ENCODE measurements around the gene TLR7.

TLR7 gene

GRCh38 chrX:12930150-12930549 is 63.3 kb downstream of the TLR7 start:
- no peak for TF ChIP-seq SPI1 (IDR thresholded peaks at IDR 0.05; ENCODE audit: borderline replicate concordance, low read depth)
- TF ChIP-seq, protein P1, sequence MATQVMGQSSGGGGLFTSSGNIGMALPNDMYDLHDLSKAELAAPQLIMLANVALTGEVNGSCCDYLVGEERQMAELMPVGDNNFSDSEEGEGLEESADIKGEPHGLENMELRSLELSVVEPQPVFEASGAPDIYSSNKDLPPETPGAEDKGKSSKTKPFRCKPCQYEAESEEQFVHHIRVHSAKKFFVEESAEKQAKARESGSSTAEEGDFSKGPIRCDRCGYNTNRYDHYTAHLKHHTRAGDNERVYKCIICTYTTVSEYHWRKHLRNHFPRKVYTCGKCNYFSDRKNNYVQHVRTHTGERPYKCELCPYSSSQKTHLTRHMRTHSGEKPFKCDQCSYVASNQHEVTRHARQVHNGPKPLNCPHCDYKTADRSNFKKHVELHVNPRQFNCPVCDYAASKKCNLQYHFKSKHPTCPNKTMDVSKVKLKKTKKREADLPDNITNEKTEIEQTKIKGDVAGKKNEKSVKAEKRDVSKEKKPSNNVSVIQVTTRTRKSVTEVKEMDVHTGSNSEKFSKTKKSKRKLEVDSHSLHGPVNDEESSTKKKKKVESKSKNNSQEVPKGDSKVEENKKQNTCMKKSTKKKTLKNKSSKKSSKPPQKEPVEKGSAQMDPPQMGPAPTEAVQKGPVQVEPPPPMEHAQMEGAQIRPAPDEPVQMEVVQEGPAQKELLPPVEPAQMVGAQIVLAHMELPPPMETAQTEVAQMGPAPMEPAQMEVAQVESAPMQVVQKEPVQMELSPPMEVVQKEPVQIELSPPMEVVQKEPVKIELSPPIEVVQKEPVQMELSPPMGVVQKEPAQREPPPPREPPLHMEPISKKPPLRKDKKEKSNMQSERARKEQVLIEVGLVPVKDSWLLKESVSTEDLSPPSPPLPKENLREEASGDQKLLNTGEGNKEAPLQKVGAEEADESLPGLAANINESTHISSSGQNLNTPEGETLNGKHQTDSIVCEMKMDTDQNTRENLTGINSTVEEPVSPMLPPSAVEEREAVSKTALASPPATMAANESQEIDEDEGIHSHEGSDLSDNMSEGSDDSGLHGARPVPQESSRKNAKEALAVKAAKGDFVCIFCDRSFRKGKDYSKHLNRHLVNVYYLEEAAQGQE (IDR thresholded peaks at IDR 0.05; ENCODE audit: insufficient replicate concordance, low read depth), result no peak
- no peak for TF ChIP-seq GABPA (IDR thresholded peaks at IDR 0.05; ENCODE audit: low read depth)
- no peak for TF ChIP-seq POLR2AphosphoS5 (IDR thresholded peaks at IDR 0.05; ENCODE audit: low read depth)
- TF ChIP-seq, protein P2, sequence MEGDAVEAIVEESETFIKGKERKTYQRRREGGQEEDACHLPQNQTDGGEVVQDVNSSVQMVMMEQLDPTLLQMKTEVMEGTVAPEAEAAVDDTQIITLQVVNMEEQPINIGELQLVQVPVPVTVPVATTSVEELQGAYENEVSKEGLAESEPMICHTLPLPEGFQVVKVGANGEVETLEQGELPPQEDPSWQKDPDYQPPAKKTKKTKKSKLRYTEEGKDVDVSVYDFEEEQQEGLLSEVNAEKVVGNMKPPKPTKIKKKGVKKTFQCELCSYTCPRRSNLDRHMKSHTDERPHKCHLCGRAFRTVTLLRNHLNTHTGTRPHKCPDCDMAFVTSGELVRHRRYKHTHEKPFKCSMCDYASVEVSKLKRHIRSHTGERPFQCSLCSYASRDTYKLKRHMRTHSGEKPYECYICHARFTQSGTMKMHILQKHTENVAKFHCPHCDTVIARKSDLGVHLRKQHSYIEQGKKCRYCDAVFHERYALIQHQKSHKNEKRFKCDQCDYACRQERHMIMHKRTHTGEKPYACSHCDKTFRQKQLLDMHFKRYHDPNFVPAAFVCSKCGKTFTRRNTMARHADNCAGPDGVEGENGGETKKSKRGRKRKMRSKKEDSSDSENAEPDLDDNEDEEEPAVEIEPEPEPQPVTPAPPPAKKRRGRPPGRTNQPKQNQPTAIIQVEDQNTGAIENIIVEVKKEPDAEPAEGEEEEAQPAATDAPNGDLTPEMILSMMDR (IDR thresholded peaks at IDR 0.05; ENCODE audit: insufficient read depth, low read length), result no peak
- Histone ChIP-seq H3K27ac (replicated peaks) (no peak overlapping the region), H3K27me3 (ENCODE audit: insufficient read depth, poor library complexity, severe bottlenecking) (no peaks in the 10 kb centered on the region), H3K4me3 (replicated peaks; ENCODE audit: insufficient read depth, low read length) (no peak overlapping the region)
- no peak for DNase-seq (ENCODE audit: low read depth in 1 of 2, low spot score in 1 of 2)

- TF ChIP-seq POLR2AphosphoS5 (IDR thresholded peaks at IDR 0.05; ENCODE audit: low read depth), result no peak
- no peak for TF ChIP-seq GABPA (IDR thresholded peaks at IDR 0.05; ENCODE audit: low read depth)
- TF ChIP-seq SPI1 (IDR thresholded peaks at IDR 0.05; ENCODE audit: borderline replicate concordance, low read depth), result no peak
- TF ChIP-seq, protein P1 (IDR thresholded peaks at IDR 0.05; ENCODE audit: insufficient replicate concordance, low read depth), result no peak
- TF ChIP-seq, protein P2 (IDR thresholded peaks at IDR 0.05; ENCODE audit: insufficient read depth, low read length), result no peak
- Histone ChIP-seq H3K27me3 (ENCODE audit: insufficient read depth, poor library complexity, severe bottlenecking) (no peaks in the 10 kb centered on the region), H3K4me3 (replicated peaks; ENCODE audit: insufficient read depth, low read length) (no peak overlapping the region), H3K27ac (replicated peaks) (no peak overlapping the region)
- DNase-seq (ENCODE audit: low read depth in 1 of 2, low spot score in 1 of 2), result no peak
Measured at GRCh38 chrX:12932244-12932643, 65.4 kb downstream of the TLR7 start.

DNA sequence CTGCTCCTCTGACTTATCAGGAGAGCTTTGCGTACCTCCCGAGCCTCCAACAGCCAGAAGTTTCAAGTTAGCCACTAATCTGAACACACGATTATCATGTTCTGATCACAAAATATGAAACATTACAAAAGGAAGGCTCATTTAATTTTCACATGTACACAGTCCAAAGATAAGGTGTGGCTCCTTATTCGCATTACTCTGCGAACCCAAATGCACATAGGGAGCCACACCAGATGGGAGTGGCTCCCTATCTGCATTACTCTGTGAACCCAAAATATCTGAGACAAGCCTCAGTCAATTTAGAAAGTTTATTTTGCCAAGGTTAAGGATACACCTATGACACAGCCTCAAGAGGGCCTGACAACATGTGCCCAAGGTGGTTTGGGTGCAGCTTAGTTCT is 68.0 kb downstream of the TLR7 start:
- no peak overlapping the region for H3K27ac ChIP-seq (replicated peaks)
- no peak for TF ChIP-seq POLR2AphosphoS5 (IDR thresholded peaks at IDR 0.05; ENCODE audit: low read depth)
- TF ChIP-seq SPI1 (IDR thresholded peaks at IDR 0.05; ENCODE audit: borderline replicate concordance, low read depth), result no peak
- TF ChIP-seq, protein P2 (IDR thresholded peaks at IDR 0.05; ENCODE audit: insufficient read depth, low read length), result no peak
- TF ChIP-seq, protein P1 (IDR thresholded peaks at IDR 0.05; ENCODE audit: insufficient replicate concordance, low read depth), result no peak
- no peak for TF ChIP-seq GABPA (IDR thresholded peaks at IDR 0.05; ENCODE audit: low read depth)
- H3K4me3 ChIP-seq (replicated peaks; ENCODE audit: insufficient read depth, low read length), result no peak overlapping the region
- no peaks in the 10 kb centered on the region for H3K27me3 ChIP-seq (ENCODE audit: insufficient read depth, poor library complexity, severe bottlenecking)
- no peak for DNase-seq (ENCODE audit: low read depth in 1 of 2, low spot score in 1 of 2)

Data from HL-60 (cell line).